Natural killer cell (primary cell): ENCODE measurements around the gene ARL6. TPM values are rescaled to one million over a fixed set of nuclear protein-coding genes. Genes with fewer than 3 reads are reported as not detected.
A peak's percentile ranks its signal among the peaks of the same experiment; 100 is the strongest.

ENCODE experiments used
- ATAC-seq, 3 donors: fragments of 150-1000 bp in 2 of 3; fragments of 200-7000 bp in 1 of 3; cut with Tn5 transposase; 1 replicate in 1 of 3; 2 replicates in 2 of 3; pipeline ENCODE4 v1.10.0; 2021; ENCODE audit warnings: mild to moderate bottlenecking in 2 of 3, moderate library complexity in 2 of 3
- DNase-seq, 2 donors: peaks; one replicate each; pipeline versions ENCODE4 v3.0.0 to v3.0.0-alpha.2; 2013 to 2021; ENCODE audit warnings: mixed read lengths in 1 of 2
- H3K27ac ChIP-seq: one replicate; pipeline ENCODE4 v1.5.1; 2013; ENCODE audit warnings: mild to moderate bottlenecking, low read length
- H3K27me3 ChIP-seq: one replicate; pipeline ENCODE4 v1.6.1; 2013; ENCODE audit warnings: low read length; ENCODE audit not compliant: control insufficient read depth, insufficient read depth
- H3K36me3 ChIP-seq: one replicate; pipeline ENCODE4 v1.6.1; 2013; ENCODE audit warnings: low read length; ENCODE audit not compliant: control insufficient read depth, insufficient read depth
- H3K4me1 ChIP-seq: one replicate; pipeline ENCODE4 v1.6.1; 2013; ENCODE audit warnings: low read length; ENCODE audit not compliant: control insufficient read depth, insufficient read depth
- H3K4me3 ChIP-seq: one replicate; pipeline ENCODE4 v1.5.1; 2013; ENCODE audit warnings: low read length
- H3K9me3 ChIP-seq: one replicate; pipeline ENCODE4 v1.6.1; 2013; ENCODE audit warnings: low read length; ENCODE audit not compliant: control insufficient read depth, insufficient read depth
- H3K27ac Mint-ChIP-seq, 2 donors: one replicate each; pipeline ENCODE4 v1.8.0; 2022; ENCODE audit warnings: mild to moderate bottlenecking in 2 of 2, mixed read lengths in 2 of 2, moderate library complexity in 1 of 2
- H3K27me3 Mint-ChIP-seq, 2 donors: one replicate each; pipeline ENCODE4 v1.8.0; 2022; ENCODE audit warnings: low read depth in 2 of 2, mixed read lengths in 2 of 2
- H3K36me3 Mint-ChIP-seq: one replicate; pipeline ENCODE4 v1.8.0; 2022; ENCODE audit warnings: mixed read lengths
- H3K4me1 Mint-ChIP-seq, 2 donors: one replicate each; pipeline ENCODE4 v1.8.0; 2022; ENCODE audit warnings: mixed read lengths in 2 of 2
- H3K4me3 Mint-ChIP-seq: one replicate; pipeline ENCODE4 v1.8.0; 2022; ENCODE audit warnings: mild to moderate bottlenecking, moderate library complexity, mixed read lengths
- H3K9me3 Mint-ChIP-seq, 2 donors: one replicate each; pipeline ENCODE4 v1.8.0; 2022; ENCODE audit warnings: mixed read lengths in 2 of 2
- CTCF ChIP-seq: fragments of 200-600 bp; IDR thresholded peaks from one replicate; pipeline ENCODE4 v1.8.0; 2022; ENCODE audit warnings: antibody characterized with exemption
- WGBS: methylation state at CpG from one replicate; pipeline ENCODE4 v1.1.7; 2013; ENCODE audit warnings: missing lambda C conversion rate; ENCODE audit not compliant: insufficient coverage; 5-methylcytosine and 5-hydroxymethylcytosine counted together
- intact Hi-C: fragments of 100-400 bp; cut with micrococcal nuclease; formaldehyde crosslinking; loops from one replicate; pipeline ENCODE4 v1.14.2; 2022
- total RNA-seq, 4 donors: library from RNA; stranded (reverse); fragments of 120-200 nt in 1 of 4; gene quantifications; one replicate each; pipeline versions ENCODE4 v1.2.3 to v1.2.4, GENCODE V29; 2013 to 2022

Gene ARL6
- total RNA-seq, 3 donors from 2014 or later (not counting 1 experiment from before 2014, with no cell fraction given) = 2.1 to 4.9 (median 2.3) TPM

- intact Hi-C loops = no loop called here
- Mint-ChIP-seq H3K36me3 (peaks cover 6% of the 10 kb centered on the region), H3K4me1 (peaks cover 19 to 22% of the 10 kb centered on the region in 2 donors), H3K4me3 (peak within 1 kb of the TSS; percentile 95), H3K27ac (peak within 1 kb of the TSS; percentile 55 to 80), H3K9me3 (no peaks in the 10 kb centered on the region), H3K27me3 (peaks cover 40 to 50% of the 10 kb centered on the region in 2 donors)
- Histone ChIP-seq H3K9me3 (no peaks in the 10 kb centered on the region), H3K4me3 (peak within 1 kb of the TSS; percentile 70), H3K27me3 (peaks cover 4% of the 10 kb centered on the region), H3K36me3 (no peaks in the 10 kb centered on the region), H3K4me1 (peaks cover 17% of the 10 kb centered on the region), H3K27ac (peak within 1 kb of the TSS; percentile 18)
- DNase-seq (peak; percentile 75 to 89), ATAC-seq (peak; percentile 96 to 98 (median 97))
- no peak for TF ChIP-seq CTCF
- 0% methylated on average over 66 of the region's 66 CpGs for WGBS
These were observed 57.3 kb downstream of the ARL6 start, which contains the start of gene CRYBG3 for GRCh38 chr3:97821774-97822358. CRYBG3 (plus strand) TSS chr3:97822011; CDS start chr3:97822207, 196 bp downstream.

DNA sequence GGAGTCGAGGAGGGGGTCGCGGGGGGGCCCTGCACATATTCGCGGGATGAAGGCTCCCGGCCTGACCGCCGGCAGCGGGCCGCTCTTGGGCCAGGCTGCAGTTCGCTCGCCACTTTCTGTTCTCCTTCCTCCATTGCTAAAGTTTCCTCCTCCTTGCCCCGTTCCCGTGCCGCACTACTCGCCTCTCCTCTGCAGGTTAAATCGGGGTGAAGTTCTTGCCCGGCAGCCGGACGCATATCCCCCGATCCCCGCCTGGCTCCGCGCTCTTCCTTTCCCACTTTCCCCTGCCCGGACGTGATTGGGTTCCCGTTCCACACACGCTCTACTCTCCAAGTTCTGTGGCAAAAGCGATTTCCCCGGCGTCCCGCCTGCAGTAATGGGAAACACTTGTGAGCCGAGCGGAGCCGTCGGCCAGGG is 57.8 kb downstream of the ARL6 start:
- H3K27me3 Mint-ChIP-seq = peaks cover 39 to 48% of the 10 kb centered on the region in 2 donors
- under 1% methylated on average over 36 of the region's 36 CpGs for WGBS
- H3K36me3 ChIP-seq = no peaks in the 10 kb centered on the region
- peak overlapping the region; percentile 95 for H3K4me3 Mint-ChIP-seq
- TF ChIP-seq CTCF = no peak
- H3K27ac ChIP-seq = no peak overlapping the region
- no peaks in the 10 kb centered on the region for H3K9me3 Mint-ChIP-seq
- H3K4me3 ChIP-seq = peak overlapping the region; percentile 70
- peak overlapping the region; percentile 39 to 80 for H3K27ac Mint-ChIP-seq
- ATAC-seq (peak in 2 of 3 donors; percentile 8 to 22), DNase-seq (peak in 1 of 2 donors; percentile 43)
- H3K4me1 ChIP-seq = peaks cover 17% of the 10 kb centered on the region
- peaks cover 4% of the 10 kb centered on the region for H3K27me3 ChIP-seq
- H3K36me3 Mint-ChIP-seq = peaks cover 6% of the 10 kb centered on the region
- no peaks in the 10 kb centered on the region for H3K9me3 ChIP-seq
- intact Hi-C loops = no loop called here
- H3K4me1 Mint-ChIP-seq = peaks cover 19 to 22% of the 10 kb centered on the region in 2 donors

- TF ChIP-seq CTCF = no peak
- peaks cover 19 to 22% of the 10 kb centered on the region in 2 donors for H3K4me1 Mint-ChIP-seq
- ATAC-seq (no peak), DNase-seq (peak in 1 of 2 donors; percentile 4)
- WGBS = 80% methylated on average over 17 of the region's 17 CpGs
- peaks cover 4% of the 10 kb centered on the region for H3K27me3 ChIP-seq
- no peak overlapping the region for H3K4me3 ChIP-seq
- H3K4me3 Mint-ChIP-seq = peak overlapping the region; percentile 95
- no peaks in the 10 kb centered on the region for H3K9me3 ChIP-seq
- intact Hi-C loops = no loop called here
- H3K36me3 Mint-ChIP-seq = peaks cover 6% of the 10 kb centered on the region
- no peak overlapping the region for H3K27ac ChIP-seq
- peak overlapping the region; percentile 39 to 80 for H3K27ac Mint-ChIP-seq
- H3K36me3 ChIP-seq = no peaks in the 10 kb centered on the region
- H3K27me3 Mint-ChIP-seq = peaks cover 39 to 40% of the 10 kb centered on the region in 2 donors
- no peaks in the 10 kb centered on the region for H3K9me3 Mint-ChIP-seq
- H3K4me1 ChIP-seq = peaks cover 17% of the 10 kb centered on the region
These were observed 58.8 kb downstream of the ARL6 start for GRCh38 chr3:97823046-97824004.
